ENCODE data around the gene FIBCD1. TPM values are rescaled to one million over a fixed set of nuclear protein-coding genes. Genes with fewer than 3 reads are reported as not detected.

The FIBCD1 gene
- total and polyA plus RNA-seq, 4 donors, result 0.97 to 7.7 (median 4.1) TPM

GRCh38 chr9:130946766-130947617, 7.9 kb upstream of the FIBCD1 start:
- Histone ChIP-seq H3K9me3 (ENCODE audit: control insufficient read depth in 4 of 4, insufficient read depth in 3 of 4, low read length in 3 of 4) (peaks cover 0 to 11% (median 0%) of the 10 kb centered on the region in 4 donors), H3K27ac (ENCODE audit: low read depth in 1 of 2, low read length in 1 of 2) (no peak overlapping the region), H3K36me3 (ENCODE audit: control insufficient read depth in 4 of 4, insufficient read depth in 4 of 4, low read length in 4 of 4) (no peaks in the 10 kb centered on the region), H3K9ac (ENCODE audit: insufficient read depth in 1 of 2, low read length in 2 of 2) (no peak overlapping the region), H3K27me3 (ENCODE audit: control insufficient read depth in 3 of 3, insufficient read depth in 3 of 3, low read length in 2 of 3) (peaks cover 0 to 24% (median 4%) of the 10 kb centered on the region in 3 donors), H3K4me1 (ENCODE audit: control insufficient read depth in 5 of 5, insufficient read depth in 5 of 5, low read length in 5 of 5) (no peaks in the 10 kb centered on the region), H3K4me3 (no peak overlapping the region)
- DNase-seq (no peak), ATAC-seq (ENCODE audit: insufficient read depth, low FRiP score) (no peak)
- 58 to 59% methylated on average over 16 of the region's 16 CpGs for WGBS, 2 donors
- TF ChIP-seq, protein P1, sequence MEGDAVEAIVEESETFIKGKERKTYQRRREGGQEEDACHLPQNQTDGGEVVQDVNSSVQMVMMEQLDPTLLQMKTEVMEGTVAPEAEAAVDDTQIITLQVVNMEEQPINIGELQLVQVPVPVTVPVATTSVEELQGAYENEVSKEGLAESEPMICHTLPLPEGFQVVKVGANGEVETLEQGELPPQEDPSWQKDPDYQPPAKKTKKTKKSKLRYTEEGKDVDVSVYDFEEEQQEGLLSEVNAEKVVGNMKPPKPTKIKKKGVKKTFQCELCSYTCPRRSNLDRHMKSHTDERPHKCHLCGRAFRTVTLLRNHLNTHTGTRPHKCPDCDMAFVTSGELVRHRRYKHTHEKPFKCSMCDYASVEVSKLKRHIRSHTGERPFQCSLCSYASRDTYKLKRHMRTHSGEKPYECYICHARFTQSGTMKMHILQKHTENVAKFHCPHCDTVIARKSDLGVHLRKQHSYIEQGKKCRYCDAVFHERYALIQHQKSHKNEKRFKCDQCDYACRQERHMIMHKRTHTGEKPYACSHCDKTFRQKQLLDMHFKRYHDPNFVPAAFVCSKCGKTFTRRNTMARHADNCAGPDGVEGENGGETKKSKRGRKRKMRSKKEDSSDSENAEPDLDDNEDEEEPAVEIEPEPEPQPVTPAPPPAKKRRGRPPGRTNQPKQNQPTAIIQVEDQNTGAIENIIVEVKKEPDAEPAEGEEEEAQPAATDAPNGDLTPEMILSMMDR (IDR thresholded peaks at IDR 0.05; ENCODE audit: control extremely low read depth, extremely low read depth), result no peak

DNA sequence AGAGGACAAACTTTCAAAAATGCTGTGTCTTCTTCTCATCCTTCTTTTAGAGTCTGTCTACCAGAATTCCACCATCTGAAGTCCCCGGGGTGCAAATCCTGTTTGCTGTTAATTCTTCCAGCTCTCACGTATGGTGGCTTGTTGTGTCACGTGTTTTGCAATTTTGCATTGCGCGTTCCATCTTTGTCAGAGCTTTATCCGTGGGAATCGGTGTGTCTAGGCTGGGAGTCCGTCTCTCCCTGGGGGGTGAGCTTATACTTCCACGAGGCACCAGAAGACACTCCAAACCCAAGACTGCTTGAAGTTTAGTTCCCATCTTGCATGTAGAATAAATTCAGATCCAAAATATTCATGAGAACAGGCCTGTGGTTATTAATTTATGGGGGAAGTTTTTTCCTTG, 6.1 kb upstream of the FIBCD1 start:
- Histone ChIP-seq H3K9me3 (ENCODE audit: control insufficient read depth in 4 of 4, insufficient read depth in 3 of 4, low read length in 3 of 4) (peaks cover 0 to 5% (median 0%) of the 10 kb centered on the region in 4 donors), H3K4me3 (no peak overlapping the region), H3K36me3 (ENCODE audit: control insufficient read depth in 4 of 4, insufficient read depth in 4 of 4, low read length in 4 of 4) (no peaks in the 10 kb centered on the region), H3K9ac (ENCODE audit: insufficient read depth in 1 of 2, low read length in 2 of 2) (no peak overlapping the region), H3K4me1 (ENCODE audit: control insufficient read depth in 5 of 5, insufficient read depth in 5 of 5, low read length in 5 of 5) (peaks cover 0 to under 1% (median 0%) of the 10 kb centered on the region in 5 donors), H3K27ac (ENCODE audit: low read depth in 1 of 2, low read length in 1 of 2) (no peak overlapping the region), H3K27me3 (ENCODE audit: control insufficient read depth in 3 of 3, insufficient read depth in 3 of 3, low read length in 2 of 3) (peaks cover 0 to 38% (median 11%) of the 10 kb centered on the region in 3 donors)
- TF ChIP-seq, protein P1 (IDR thresholded peaks at IDR 0.05; ENCODE audit: control extremely low read depth, extremely low read depth), result no peak
- no peak for ATAC-seq (ENCODE audit: insufficient read depth, low FRiP score)
- WGBS, 2 donors, result 77 to 82% methylated on average over 9 of the region's 9 CpGs
- no peak for DNase-seq

DNA sequence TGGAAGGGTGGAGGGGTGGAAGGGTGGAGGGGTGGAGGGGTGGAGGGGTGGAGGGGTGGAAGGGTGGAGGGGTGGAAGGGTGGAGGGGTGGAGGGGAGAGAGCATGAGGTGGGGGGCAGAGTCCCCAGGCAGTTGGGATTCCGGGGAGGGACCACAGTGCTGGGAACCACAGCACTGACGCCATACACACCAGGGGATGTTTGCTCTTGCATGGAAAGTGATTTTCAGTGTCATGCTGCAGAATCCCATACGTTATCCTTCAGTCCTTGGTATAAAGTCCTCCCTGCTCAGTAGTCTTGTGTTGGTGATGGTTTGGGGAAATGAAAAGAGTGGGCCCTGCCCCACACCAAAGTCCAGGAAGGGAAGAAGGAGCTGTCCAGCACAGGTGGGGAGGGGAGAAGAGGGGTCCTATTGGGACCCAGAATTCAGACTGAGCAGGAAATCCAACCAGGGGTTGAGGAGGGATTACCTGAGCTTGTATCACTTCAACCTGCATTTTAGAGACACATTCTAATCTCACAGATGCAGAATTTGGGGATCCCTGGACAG, 5.5 kb upstream of the FIBCD1 start:
- Histone ChIP-seq H3K4me3 (no peak overlapping the region), H3K9me3 (ENCODE audit: control insufficient read depth in 4 of 4, insufficient read depth in 3 of 4, low read length in 3 of 4) (peaks cover 0 to 1% (median 0%) of the 10 kb centered on the region in 4 donors), H3K36me3 (ENCODE audit: control insufficient read depth in 4 of 4, insufficient read depth in 4 of 4, low read length in 4 of 4) (no peaks in the 10 kb centered on the region), H3K4me1 (ENCODE audit: control insufficient read depth in 5 of 5, insufficient read depth in 5 of 5, low read length in 5 of 5) (peaks cover 0 to 3% (median 0%) of the 10 kb centered on the region in 5 donors), H3K9ac (ENCODE audit: insufficient read depth in 1 of 2, low read length in 2 of 2) (no peak overlapping the region), H3K27ac (ENCODE audit: low read depth in 1 of 2, low read length in 1 of 2) (no peak overlapping the region), H3K27me3 (ENCODE audit: control insufficient read depth in 3 of 3, insufficient read depth in 3 of 3, low read length in 2 of 3) (peaks cover 5 to 40% (median 11%) of the 10 kb centered on the region in 3 donors)
- TF ChIP-seq, protein P1 (IDR thresholded peaks at IDR 0.05; ENCODE audit: control extremely low read depth, extremely low read depth), result no peak
- ATAC-seq (ENCODE audit: insufficient read depth, low FRiP score) (no peak), DNase-seq (no peak)
- 29 to 48% methylated on average over 3 of the region's 3 CpGs for WGBS, 2 donors

Measured in lung (tissue), 12 donors.